DND-41 (cell line): Measurements from ENCODE around the gene ACSM2B.

ENCODE experiments used
- CTCF ChIP-seq: IDR thresholded peaks from 2 replicates; pipeline ENCODE4 v1.5.1; 2012; ENCODE audit warnings: borderline replicate concordance, low read length, moderate library complexity, mild to moderate bottlenecking; ENCODE audit not compliant: poor library complexity, severe bottlenecking; ENCODE audit errors: extremely low read depth
- EZH2 ChIP-seq: IDR thresholded peaks from 3 replicates; pipeline ENCODE4 v1.6.1; 2012; ENCODE audit warnings: borderline replicate concordance, low read depth, mild to moderate bottlenecking, moderate library complexity, low read length, inconsistent platforms; ENCODE audit not compliant: severe bottlenecking

DNA sequence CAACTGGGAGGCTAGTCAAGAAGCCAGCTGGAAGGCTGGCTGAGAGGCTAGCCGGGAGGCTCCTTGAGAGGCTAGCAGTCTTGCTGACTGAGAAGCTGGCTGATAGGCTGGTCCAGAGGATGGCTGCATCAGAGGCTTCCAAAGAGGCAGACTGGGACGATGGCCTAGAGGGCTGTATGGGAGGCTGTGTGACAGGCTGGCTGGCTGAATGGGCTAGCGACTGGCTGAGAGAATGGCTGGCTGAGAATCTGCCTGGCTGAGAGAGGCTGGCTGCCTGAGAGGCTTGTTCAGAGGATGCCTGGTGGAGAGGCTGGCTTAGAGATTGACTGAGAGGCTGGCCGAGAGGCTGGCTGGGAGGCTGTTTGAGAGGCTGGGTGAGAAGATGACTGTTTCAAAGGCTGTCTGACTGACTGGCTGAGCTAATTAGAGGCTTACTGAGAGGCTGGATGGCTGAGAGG lies 34.8 kb upstream of the ACSM2B start:
- no peak for TF ChIP-seq CTCF
- no peak for TF ChIP-seq EZH2
